GM12878 (cell line): ENCODE data around the gene DYSF. TPM values are rescaled to one million over a fixed set of nuclear protein-coding genes. Genes with fewer than 3 reads are reported as not detected.

Experiments
- ATAC-seq: fragments of 200-7000 bp; cut with Tn5 transposase; 3 replicates; pipeline ENCODE4 v1.9.1; 2020; ENCODE audit warnings: mild to moderate bottlenecking, moderate library complexity
- BruUV-seq: library from RNA; stranded (reverse); fragments of 400-500 nt; replicated peaks from 2 replicates; lab custom pipeline; 2021; lab: Mats Ljungman, UMichigan
- CTCF ChIA-PET: fragments of 300-600 bp; sonication (Branson Sonifier 250); formaldehyde crosslinking; extraction: SDS; loops from one replicate; lab custom pipeline; 2021; ENCODE audit warnings: inconsistent platforms; lab: Yijun Ruan, JAX
- POLR2A ChIA-PET: fragments of 350-600 bp; formaldehyde crosslinking; extraction: SDS; loops from one replicate; lab custom pipeline; 2021; ENCODE audit warnings: inconsistent platforms; lab: Charles Lee
- RAD21 ChIA-PET: fragments of 300-600 bp; sonication (Branson Sonifier 250); formaldehyde crosslinking; loops from one replicate; lab custom pipeline; 2023; ENCODE audit warnings: antibody characterized with exemption; ENCODE audit not compliant: unreplicated experiment; lab: Charles Lee
- SMC1A ChIA-PET: fragments of 300-600 bp; sonication (Branson Sonifier 250); formaldehyde crosslinking; loops from one replicate; lab custom pipeline; 2023; ENCODE audit not compliant: unreplicated experiment, uncharacterized antibody; lab: Charles Lee
- DNase-seq: peaks from one replicate; pipeline ENCODE4 v3.0.0-alpha.2; 2011; ENCODE audit warnings: low read depth, low spot score
- FAIRE-seq: peaks from 3 replicates; lab custom pipeline; 2011; peaks lifted over from hg19 to GRCh38; lab: Jason Lieb, UNC
- H2AFZ ChIP-seq: 2 replicates; pipeline ENCODE4 v1.6.0; 2011; ENCODE audit warnings: low read depth, low read length, control low read depth; ENCODE audit not compliant: control insufficient read depth
- H3K27ac ChIP-seq: 2 replicates; pipeline ENCODE4 v1.5.1; 2011; ENCODE audit warnings: control low read depth; ENCODE audit not compliant: control insufficient read depth, insufficient read depth
- H3K27me3 ChIP-seq, 2 experiments: replicated peaks in 1 of 2; 2 replicates each; pipeline versions ENCODE4 v1.6.0 to v1.6.1; 2011; ENCODE audit warnings: low read length in 1 of 2; ENCODE audit not compliant: control insufficient read depth in 2 of 2, insufficient read depth in 2 of 2
- H3K36me3 ChIP-seq, 2 experiments: 2 replicates each; pipeline ENCODE4 v1.5.1; 2011; ENCODE audit warnings: low read length in 1 of 2; ENCODE audit not compliant: control insufficient read depth in 2 of 2, insufficient read depth in 2 of 2
- H3K4me1 ChIP-seq: 2 replicates; pipeline ENCODE4 v1.6.1; 2011; ENCODE audit warnings: mild to moderate bottlenecking, low read length, moderate library complexity, mixed read lengths; ENCODE audit not compliant: control insufficient read depth, insufficient read depth
- H3K4me2 ChIP-seq: 2 replicates; pipeline ENCODE4 v1.6.0; 2011; ENCODE audit warnings: control low read depth; ENCODE audit not compliant: control insufficient read depth, insufficient read depth
- H3K4me3 ChIP-seq: fragments of 200-600 bp; sonication (generic); 2 replicates; pipeline ENCODE4 v1.5.1; 2016
- H3K79me2 ChIP-seq: 2 replicates; pipeline ENCODE4 v1.6.0; 2011; ENCODE audit warnings: low read length; ENCODE audit not compliant: control insufficient read depth, insufficient read depth
- H3K9ac ChIP-seq: 2 replicates; pipeline ENCODE4 v1.8.0; 2011; ENCODE audit warnings: low read length, control low read depth, mixed read lengths; ENCODE audit not compliant: control insufficient read depth, insufficient read depth
- H3K9me3 ChIP-seq: replicated peaks from 3 replicates; pipeline ENCODE4 v1.5.1; 2011; ENCODE audit warnings: mild to moderate bottlenecking, low read length; ENCODE audit not compliant: control insufficient read depth, insufficient read depth
- H4K20me1 ChIP-seq: 2 replicates; pipeline ENCODE4 v1.6.0; 2011; ENCODE audit not compliant: control insufficient read depth, insufficient read depth
- EZH2 ChIP-seq: IDR thresholded peaks from 2 replicates; pipeline ENCODE4 v1.6.1; 2012; ENCODE audit warnings: low read depth, mild to moderate bottlenecking, control low read depth, inconsistent platforms, low read length, borderline replicate concordance; ENCODE audit not compliant: control insufficient read depth
- FOXK2 ChIP-seq: fragments of 450-650 bp; IDR thresholded peaks from 2 replicates; pipeline ENCODE4 v1.6.1; 2017; ENCODE audit warnings: mild to moderate bottlenecking, moderate library complexity
- WGBS: methylation state at CpG from one replicate; pipeline ENCODE4 v1.1.6; 2016; ENCODE audit warnings: low lambda C conversion rate; ENCODE audit not compliant: insufficient replicate concordance, insufficient coverage; ENCODE audit errors: missing lambda C conversion rate; 5-methylcytosine and 5-hydroxymethylcytosine counted together
- in situ Hi-C: fragments of 300-500 bp; cut with MboI; formaldehyde crosslinking; loops from 9 replicates; pipeline ENCODE4 v1.14.3; 2018; ENCODE audit warnings: mixed read lengths
- intact Hi-C: fragments of 100-400 bp; cut with micrococcal nuclease; formaldehyde crosslinking; loops from one replicate; pipeline ENCODE4 v1.14.2; 2022; ENCODE audit not compliant: unreplicated experiment
- polyA plus RNA-seq, 11 experiments: library from polyadenylated mRNA; depleted of rRNA in 4 of 11; unstranded in 6 of 11; stranded (reverse) in 5 of 11; fragments of >200 nt; fragmentation: Nextera tagmentation in 4 of 11; fragmentation: Illumina TruSeq in 1 of 11; extraction: Ambion mirVana in 4 of 11; extraction: Trizol in 1 of 11; gene quantifications; 1 replicate in 1 of 11; 2 replicates in 10 of 11; pipeline versions ENCODE4 v1.2.1 to v1.2.3, GENCODE V29; 2011 to 2016; ENCODE audit warnings: inconsistent platforms in 2 of 11, missing spikeins in 2 of 11, low read depth in 1 of 11
- total RNA-seq, 4 experiments: library from RNA; depleted of rRNA in 3 of 4; stranded (reverse); fragments of >200 nt in 3 of 4; fragmentation: Illumina TruSeq in 1 of 4; extraction: Trizol in 1 of 4; gene quantifications; 2 replicates each; pipeline versions ENCODE4 v1.2.1 to v1.2.3, GENCODE V29; 2013 to 2021
- TF ChIP-seq, protein P1 (sequence below): IDR thresholded peaks from 2 replicates; pipeline ENCODE4 v1.6.1; 2012; ENCODE audit warnings: improper control_type of control experiment, low read depth, low read length; ENCODE audit not compliant: insufficient replicate concordance
- TF ChIP-seq, protein P2 (sequence below): fragments of 450-650 bp; IDR thresholded peaks from 2 replicates; pipeline ENCODE4 v1.6.1; 2016; ENCODE audit warnings: mild to moderate bottlenecking
- TF ChIP-seq, protein P3 (sequence below): fragments of 450-650 bp; IDR thresholded peaks from 2 replicates; pipeline ENCODE4 v1.6.1; 2018; ENCODE audit warnings: borderline replicate concordance, mild to moderate bottlenecking; ENCODE audit not compliant: partially characterized antibody

The DYSF gene
- total and polyA plus RNA-seq, 10 of the 15 experiments (the other 5 are each of a cell fraction or from before 2014, with no cell fraction given), result under 0.01 to 0.15 (median 0.03) TPM; not detected in 7

DNA sequence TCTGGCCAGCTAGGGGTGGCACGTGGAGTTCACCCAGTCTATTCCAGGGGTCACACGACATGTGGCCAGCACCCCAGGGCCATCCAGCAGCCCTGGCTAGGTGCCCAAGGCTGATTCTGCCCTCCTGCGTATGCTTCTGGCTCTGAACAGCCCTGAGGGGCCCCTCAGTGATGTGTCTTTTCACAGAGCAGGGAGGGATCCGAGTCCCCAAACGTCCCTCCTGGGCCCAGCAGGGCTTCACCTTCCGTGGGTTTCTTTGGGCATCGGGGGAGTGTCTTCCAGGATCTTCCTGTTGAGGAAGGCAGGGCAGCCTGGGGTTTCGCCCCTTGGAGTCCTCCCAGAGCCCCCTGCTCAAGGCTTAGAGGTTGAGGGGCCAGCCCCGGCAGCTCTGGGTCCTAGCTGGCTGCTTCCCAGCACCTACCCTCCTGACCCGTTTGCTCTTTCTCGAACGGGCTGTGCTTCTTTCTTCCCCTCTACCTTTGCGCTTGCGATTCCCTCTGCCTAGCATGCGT is 165.9 kb downstream of the DYSF start:
- no peaks in the 10 kb centered on the region for H3K4me1 ChIP-seq
- H3K4me2 ChIP-seq, result no peak overlapping the region
- no peaks in the 10 kb centered on the region for H3K79me2 ChIP-seq
- no peak for TF ChIP-seq EZH2
- TF ChIP-seq, protein P1, sequence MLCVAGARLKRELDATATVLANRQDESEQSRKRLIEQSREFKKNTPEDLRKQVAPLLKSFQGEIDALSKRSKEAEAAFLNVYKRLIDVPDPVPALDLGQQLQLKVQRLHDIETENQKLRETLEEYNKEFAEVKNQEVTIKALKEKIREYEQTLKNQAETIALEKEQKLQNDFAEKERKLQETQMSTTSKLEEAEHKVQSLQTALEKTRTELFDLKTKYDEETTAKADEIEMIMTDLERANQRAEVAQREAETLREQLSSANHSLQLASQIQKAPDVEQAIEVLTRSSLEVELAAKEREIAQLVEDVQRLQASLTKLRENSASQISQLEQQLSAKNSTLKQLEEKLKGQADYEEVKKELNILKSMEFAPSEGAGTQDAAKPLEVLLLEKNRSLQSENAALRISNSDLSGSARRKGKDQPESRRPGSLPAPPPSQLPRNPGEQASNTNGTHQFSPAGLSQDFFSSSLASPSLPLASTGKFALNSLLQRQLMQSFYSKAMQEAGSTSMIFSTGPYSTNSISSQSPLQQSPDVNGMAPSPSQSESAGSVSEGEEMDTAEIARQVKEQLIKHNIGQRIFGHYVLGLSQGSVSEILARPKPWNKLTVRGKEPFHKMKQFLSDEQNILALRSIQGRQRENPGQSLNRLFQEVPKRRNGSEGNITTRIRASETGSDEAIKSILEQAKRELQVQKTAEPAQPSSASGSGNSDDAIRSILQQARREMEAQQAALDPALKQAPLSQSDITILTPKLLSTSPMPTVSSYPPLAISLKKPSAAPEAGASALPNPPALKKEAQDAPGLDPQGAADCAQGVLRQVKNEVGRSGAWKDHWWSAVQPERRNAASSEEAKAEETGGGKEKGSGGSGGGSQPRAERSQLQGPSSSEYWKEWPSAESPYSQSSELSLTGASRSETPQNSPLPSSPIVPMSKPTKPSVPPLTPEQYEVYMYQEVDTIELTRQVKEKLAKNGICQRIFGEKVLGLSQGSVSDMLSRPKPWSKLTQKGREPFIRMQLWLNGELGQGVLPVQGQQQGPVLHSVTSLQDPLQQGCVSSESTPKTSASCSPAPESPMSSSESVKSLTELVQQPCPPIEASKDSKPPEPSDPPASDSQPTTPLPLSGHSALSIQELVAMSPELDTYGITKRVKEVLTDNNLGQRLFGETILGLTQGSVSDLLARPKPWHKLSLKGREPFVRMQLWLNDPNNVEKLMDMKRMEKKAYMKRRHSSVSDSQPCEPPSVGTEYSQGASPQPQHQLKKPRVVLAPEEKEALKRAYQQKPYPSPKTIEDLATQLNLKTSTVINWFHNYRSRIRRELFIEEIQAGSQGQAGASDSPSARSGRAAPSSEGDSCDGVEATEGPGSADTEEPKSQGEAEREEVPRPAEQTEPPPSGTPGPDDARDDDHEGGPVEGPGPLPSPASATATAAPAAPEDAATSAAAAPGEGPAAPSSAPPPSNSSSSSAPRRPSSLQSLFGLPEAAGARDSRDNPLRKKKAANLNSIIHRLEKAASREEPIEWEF, result no peak
- TF ChIP-seq, protein P2, sequence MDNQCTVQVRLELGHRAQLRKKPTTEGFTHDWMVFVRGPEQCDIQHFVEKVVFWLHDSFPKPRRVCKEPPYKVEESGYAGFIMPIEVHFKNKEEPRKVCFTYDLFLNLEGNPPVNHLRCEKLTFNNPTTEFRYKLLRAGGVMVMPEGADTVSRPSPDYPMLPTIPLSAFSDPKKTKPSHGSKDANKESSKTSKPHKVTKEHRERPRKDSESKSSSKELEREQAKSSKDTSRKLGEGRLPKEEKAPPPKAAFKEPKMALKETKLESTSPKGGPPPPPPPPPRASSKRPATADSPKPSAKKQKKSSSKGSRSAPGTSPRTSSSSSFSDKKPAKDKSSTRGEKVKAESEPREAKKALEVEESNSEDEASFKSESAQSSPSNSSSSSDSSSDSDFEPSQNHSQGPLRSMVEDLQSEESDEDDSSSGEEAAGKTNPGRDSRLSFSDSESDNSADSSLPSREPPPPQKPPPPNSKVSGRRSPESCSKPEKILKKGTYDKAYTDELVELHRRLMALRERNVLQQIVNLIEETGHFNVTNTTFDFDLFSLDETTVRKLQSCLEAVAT, result no peak
- TF ChIP-seq, protein P3, sequence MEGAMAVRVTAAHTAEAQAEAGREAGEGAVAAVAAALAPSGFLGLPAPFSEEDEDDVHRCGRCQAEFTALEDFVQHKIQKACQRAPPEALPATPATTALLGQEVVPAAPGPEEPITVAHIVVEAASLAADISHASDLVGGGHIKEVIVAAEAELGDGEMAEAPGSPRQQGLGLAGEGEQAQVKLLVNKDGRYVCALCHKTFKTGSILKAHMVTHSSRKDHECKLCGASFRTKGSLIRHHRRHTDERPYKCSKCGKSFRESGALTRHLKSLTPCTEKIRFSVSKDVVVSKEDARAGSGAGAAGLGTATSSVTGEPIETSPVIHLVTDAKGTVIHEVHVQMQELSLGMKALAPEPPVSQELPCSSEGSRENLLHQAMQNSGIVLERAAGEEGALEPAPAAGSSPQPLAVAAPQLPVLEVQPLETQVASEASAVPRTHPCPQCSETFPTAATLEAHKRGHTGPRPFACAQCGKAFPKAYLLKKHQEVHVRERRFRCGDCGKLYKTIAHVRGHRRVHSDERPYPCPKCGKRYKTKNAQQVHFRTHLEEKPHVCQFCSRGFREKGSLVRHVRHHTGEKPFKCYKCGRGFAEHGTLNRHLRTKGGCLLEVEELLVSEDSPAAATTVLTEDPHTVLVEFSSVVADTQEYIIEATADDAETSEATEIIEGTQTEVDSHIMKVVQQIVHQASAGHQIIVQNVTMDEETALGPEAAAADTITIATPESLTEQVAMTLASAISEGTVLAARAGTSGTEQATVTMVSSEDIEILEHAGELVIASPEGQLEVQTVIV, result no peak
- TF ChIP-seq FOXK2, result no peak
- ChIA-PET CTCF (no interaction called here), RAD21 (no interaction called here), SMC1A (no interaction called here), POLR2A (interaction anchor here (0.6 kb wide), 1 partner anchor 37 kb away, joined by 9 read pairs; no protein-coding TSS in a partner anchor)
- FAIRE-seq (no peak), DNase-seq (no peak), ATAC-seq (peak; percentile 16)
- no TSS peak for BruUV-seq
- in situ Hi-C loops (no loop called here), intact Hi-C loops (no loop called here)
- no peaks in the 10 kb centered on the region for H3K9me3 ChIP-seq
- H4K20me1 ChIP-seq, result no peaks in the 10 kb centered on the region
- H3K9ac ChIP-seq, result no peak overlapping the region
- no peak overlapping the region for H2AFZ ChIP-seq
- no peak overlapping the region for H3K27ac ChIP-seq
- H3K36me3 ChIP-seq, result no peaks in the 10 kb centered on the region
- 61% methylated on average over 14 of the region's 15 CpGs for WGBS
- no peaks in the 10 kb centered on the region for H3K27me3 ChIP-seq
- no peak overlapping the region for H3K4me3 ChIP-seq
